GM12873 (cell line): ENCODE measurements around the gene KIF21A.

Source experiments
- TF ChIP-seq, protein P1 (sequence below): IDR thresholded peaks from 2 replicates; pipeline ENCODE4 v1.5.1; 2012; ENCODE audit warnings: low read depth, mild to moderate bottlenecking, moderate library complexity, low read length, control low read depth; ENCODE audit not compliant: insufficient read depth; ENCODE audit errors: missing control alignments

KIF21A gene

GRCh38 chr12:39401459-39401858 is 41.5 kb downstream of the KIF21A start:
- TF ChIP-seq, protein P1, sequence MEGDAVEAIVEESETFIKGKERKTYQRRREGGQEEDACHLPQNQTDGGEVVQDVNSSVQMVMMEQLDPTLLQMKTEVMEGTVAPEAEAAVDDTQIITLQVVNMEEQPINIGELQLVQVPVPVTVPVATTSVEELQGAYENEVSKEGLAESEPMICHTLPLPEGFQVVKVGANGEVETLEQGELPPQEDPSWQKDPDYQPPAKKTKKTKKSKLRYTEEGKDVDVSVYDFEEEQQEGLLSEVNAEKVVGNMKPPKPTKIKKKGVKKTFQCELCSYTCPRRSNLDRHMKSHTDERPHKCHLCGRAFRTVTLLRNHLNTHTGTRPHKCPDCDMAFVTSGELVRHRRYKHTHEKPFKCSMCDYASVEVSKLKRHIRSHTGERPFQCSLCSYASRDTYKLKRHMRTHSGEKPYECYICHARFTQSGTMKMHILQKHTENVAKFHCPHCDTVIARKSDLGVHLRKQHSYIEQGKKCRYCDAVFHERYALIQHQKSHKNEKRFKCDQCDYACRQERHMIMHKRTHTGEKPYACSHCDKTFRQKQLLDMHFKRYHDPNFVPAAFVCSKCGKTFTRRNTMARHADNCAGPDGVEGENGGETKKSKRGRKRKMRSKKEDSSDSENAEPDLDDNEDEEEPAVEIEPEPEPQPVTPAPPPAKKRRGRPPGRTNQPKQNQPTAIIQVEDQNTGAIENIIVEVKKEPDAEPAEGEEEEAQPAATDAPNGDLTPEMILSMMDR, result no peak

DNA sequence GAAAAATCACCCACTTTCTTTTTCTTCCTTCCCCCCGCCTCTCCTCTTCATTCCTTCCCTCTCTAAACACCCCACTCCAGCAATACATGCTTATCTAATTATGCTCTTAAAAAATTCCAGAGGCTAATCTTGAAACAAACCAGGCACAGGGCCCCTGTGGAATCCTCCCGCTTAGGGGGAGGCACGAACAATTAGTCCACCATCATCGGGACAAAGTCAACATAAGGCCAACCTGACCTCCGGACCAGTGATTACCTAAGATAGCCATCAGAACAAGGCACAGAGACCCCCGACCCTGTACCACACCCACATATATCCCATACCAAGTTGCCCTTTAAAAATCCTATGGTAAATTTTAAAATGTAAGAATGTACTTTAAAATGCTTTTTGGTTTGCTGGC is 47.1 kb downstream of the KIF21A start:
- TF ChIP-seq, protein P1, result no peak

GRCh38 chr12:39393890-39394289 is 49.0 kb downstream of the KIF21A start:
- TF ChIP-seq, protein P1, result no peak

GRCh38 chr12:39393179-39393578 is 49.7 kb downstream of the KIF21A start:
- TF ChIP-seq, protein P1, result no peak

- TF ChIP-seq, protein P1, result no peak
Measured at GRCh38 chr12:39392154-39392925, 50.6 kb downstream of the KIF21A start.

DNA sequence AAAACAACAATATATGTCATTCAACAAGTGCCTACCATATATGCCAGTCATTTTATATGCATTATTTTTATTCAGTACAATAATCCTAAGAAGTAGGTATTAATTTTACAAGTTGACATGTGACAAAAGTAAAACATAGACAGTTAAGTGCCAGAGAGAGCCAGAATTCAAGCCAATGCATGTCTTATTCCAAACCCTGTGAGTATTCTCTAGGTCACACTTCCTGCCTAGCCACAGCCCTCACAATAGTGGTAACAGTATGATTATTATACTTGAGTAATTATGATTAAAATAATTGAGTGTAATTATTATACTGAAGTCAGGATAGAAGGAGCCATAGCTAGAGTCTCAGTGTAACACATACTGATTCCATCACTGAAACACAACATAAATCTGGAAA is 52.2 kb downstream of the KIF21A start:
- TF ChIP-seq, protein P1, result no peak

- TF ChIP-seq, protein P1, result no peak
Measured at GRCh38 chr12:39389399-39390150, 53.3 kb downstream of the KIF21A start.
